ENCODE data around the gene CCDC17. TPM values are rescaled to one million over a fixed set of nuclear protein-coding genes. Genes with fewer than 3 reads are reported as not detected.

The CCDC17 gene
- total RNA-seq, 4 donors from 2014 or later, result 1.4 to 2.1 (median 1.7) TPM

DNA sequence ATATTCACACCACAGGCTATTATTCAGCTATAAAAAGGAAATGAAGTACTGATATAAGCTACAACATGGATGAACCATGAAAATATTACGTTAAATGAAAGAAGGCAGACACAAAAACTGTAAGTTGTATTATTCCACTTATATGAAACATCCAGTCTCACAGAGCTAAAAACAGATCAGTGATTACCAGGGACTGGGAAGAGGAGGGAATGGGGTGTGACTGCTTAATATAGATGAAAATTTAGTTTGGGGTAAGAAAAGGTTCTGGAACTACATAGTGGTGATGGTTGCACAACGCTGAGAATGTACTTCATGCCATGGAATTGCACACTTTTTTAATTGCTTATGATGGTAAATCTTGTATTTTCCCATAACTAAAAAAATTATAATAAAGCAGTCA, 43.0 kb upstream of the CCDC17 start:
- TF ChIP-seq POLR2A (IDR thresholded peaks at IDR 0.05), result no peak
- TF ChIP-seq, protein P1, sequence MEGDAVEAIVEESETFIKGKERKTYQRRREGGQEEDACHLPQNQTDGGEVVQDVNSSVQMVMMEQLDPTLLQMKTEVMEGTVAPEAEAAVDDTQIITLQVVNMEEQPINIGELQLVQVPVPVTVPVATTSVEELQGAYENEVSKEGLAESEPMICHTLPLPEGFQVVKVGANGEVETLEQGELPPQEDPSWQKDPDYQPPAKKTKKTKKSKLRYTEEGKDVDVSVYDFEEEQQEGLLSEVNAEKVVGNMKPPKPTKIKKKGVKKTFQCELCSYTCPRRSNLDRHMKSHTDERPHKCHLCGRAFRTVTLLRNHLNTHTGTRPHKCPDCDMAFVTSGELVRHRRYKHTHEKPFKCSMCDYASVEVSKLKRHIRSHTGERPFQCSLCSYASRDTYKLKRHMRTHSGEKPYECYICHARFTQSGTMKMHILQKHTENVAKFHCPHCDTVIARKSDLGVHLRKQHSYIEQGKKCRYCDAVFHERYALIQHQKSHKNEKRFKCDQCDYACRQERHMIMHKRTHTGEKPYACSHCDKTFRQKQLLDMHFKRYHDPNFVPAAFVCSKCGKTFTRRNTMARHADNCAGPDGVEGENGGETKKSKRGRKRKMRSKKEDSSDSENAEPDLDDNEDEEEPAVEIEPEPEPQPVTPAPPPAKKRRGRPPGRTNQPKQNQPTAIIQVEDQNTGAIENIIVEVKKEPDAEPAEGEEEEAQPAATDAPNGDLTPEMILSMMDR (IDR thresholded peaks at IDR 0.05), result no peak
- H3K4me3 ChIP-seq (ENCODE audit: low read depth, poor library complexity, severe bottlenecking), result no peak overlapping the region
- DNase-seq (ENCODE audit: low spot score in 2 of 2), result no peak
- 84 to 88% methylated on average over 2 of the region's 2 CpGs for WGBS, 2 donors
- intact Hi-C loops (cut with DNase I; ENCODE audit: low total_unique reads), result no loop called here

DNA sequence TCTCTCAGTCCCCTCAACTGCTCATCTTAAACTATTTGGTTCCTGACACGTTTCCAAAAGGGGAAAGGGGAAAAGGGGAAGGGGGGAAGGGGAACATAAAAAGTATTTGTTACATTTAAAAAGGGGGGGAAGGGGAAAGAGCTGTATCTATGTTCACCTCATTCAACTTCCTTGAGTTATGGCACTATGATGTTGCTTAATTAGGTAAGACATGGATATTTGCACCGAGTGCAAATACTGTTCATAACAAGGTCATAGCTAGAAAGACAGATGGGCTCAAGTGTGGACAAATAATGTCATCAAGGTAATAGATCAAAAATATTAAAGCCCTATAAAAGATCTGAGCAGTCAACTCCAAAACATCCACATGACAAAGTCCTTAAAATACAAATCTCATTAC, 36.5 kb upstream of the CCDC17 start:
- H3K4me3 ChIP-seq (ENCODE audit: low read depth, poor library complexity, severe bottlenecking), result no peak overlapping the region
- intact Hi-C loops (cut with DNase I; ENCODE audit: low total_unique reads), result no loop called here
- DNase-seq (ENCODE audit: low spot score in 2 of 2), result no peak
- WGBS, 2 donors, result 65 to 72% methylated on average over 2 of the region's 2 CpGs
- TF ChIP-seq, protein P1 (IDR thresholded peaks at IDR 0.05), result no peak
- no peak for TF ChIP-seq POLR2A (IDR thresholded peaks at IDR 0.05)

DNA sequence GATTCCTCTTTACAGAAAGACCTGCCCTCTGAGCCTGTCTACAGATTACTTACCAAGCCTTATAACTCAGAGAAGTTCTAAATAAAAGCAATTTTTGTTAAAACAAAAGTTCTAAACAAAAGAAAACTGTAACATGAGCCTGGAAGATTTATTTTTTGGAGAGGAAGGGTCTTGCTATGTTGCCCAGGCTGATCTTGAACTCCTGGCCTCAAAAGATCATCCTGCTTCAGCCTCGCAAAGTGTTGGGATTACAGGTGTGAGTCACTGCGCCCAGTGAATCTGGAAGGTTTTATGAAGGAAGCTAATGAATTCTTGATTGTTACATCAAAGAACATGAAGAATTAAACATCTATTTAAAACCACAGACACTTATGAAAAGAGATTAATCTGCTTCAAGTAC, 35.4 kb upstream of the CCDC17 start:
- no peak overlapping the region for H3K4me3 ChIP-seq (ENCODE audit: low read depth, poor library complexity, severe bottlenecking)
- no peak for TF ChIP-seq POLR2A (IDR thresholded peaks at IDR 0.05)
- TF ChIP-seq, protein P1 (IDR thresholded peaks at IDR 0.05), result no peak
- WGBS, 2 donors, result 97% methylated on average over 2 of the region's 2 CpGs
- DNase-seq (ENCODE audit: low spot score in 2 of 2), result no peak
- intact Hi-C loops (cut with DNase I; ENCODE audit: low total_unique reads), result no loop called here

DNA sequence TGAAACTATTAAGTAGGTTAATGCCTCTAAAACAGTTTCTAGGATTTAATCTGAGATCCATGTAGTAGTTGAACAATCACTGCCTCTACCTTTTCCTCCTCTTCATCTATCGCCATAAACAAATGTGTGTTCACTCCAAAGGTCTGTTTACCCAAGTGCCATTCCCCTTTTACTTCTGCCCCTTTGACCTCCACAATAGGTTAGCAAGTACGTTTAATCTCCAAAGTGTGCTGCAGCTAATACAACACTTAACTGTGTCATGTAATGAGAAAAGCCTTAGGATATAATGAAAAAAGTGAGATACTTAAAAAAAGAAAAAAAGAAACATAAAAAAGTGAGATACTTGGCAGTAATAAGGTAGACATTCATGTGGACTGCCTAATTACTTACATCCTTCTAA, 34.3 kb upstream of the CCDC17 start:
- no peak overlapping the region for H3K4me3 ChIP-seq (ENCODE audit: low read depth, poor library complexity, severe bottlenecking)
- intact Hi-C loops (cut with DNase I; ENCODE audit: low total_unique reads), result no loop called here
- WGBS, 2 donors, result 84 to 89% methylated on average over 2 of the region's 2 CpGs
- no peak for DNase-seq (ENCODE audit: low spot score in 2 of 2)
- TF ChIP-seq, protein P1 (IDR thresholded peaks at IDR 0.05), result no peak
- TF ChIP-seq POLR2A (IDR thresholded peaks at IDR 0.05), result no peak

DNA sequence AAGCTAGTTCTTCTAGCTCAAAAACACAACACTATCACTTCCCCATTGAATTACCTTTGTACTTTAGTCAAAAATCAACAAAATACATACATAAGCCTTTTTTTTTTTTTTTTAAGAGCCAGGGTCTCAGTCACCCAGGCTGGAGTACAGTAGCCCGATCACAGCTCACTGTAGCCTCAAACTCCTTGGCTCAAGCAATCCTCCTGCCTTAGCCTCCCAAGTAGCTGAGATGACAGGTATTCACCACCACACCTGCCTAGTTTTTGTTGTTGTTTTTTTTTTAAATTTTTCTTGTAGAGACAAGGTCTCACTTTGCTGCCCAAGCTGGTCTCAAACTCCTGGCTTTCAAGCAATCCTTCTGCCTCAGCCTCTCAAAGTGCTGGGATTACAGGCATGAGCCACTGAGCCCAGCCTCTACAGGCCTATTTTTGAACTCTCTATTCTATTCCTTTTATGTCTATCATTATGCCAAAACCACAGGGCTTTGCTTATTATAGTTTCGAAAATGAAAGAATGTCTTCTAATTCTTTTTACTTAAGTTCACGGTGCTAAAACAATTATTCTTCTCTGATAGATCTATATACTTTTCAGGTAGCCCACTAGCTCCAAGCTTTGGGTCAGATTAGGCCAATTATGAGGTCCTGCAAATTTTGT, 32.8 kb upstream of the CCDC17 start:
- intact Hi-C loops (cut with DNase I; ENCODE audit: low total_unique reads), result no loop called here
- no peak for TF ChIP-seq POLR2A (IDR thresholded peaks at IDR 0.05)
- TF ChIP-seq, protein P1 (IDR thresholded peaks at IDR 0.05), result no peak
- DNase-seq (ENCODE audit: low spot score in 2 of 2), result no peak
- WGBS, 2 donors, result 93 to 96% methylated on average over 3 of the region's 3 CpGs
- no peak overlapping the region for H3K4me3 ChIP-seq (ENCODE audit: low read depth, poor library complexity, severe bottlenecking)
